Measurements from ENCODE around the gene ATP1B3.
"Not testable (repeated sequence)": the region's sequence is repeated elsewhere in the genome, so short reads cannot be mapped to it uniquely, and the experiment has no call there.

The ATP1B3 gene

GRCh38 chr3:141860766-141861513 is 15.5 kb upstream of the ATP1B3 start:
- no peak for DNase-seq

- DNase-seq: no peak
Observed at GRCh38 chr3:141862279-141862816, 14.1 kb upstream of the ATP1B3 start.

- DNase-seq: no peak
Observed at GRCh38 chr3:141863491-141863890, 13.0 kb upstream of the ATP1B3 start.

GRCh38 chr3:141864281-141864970 is 12.0 kb upstream of the ATP1B3 start:
- no peak for DNase-seq

- no peak for DNase-seq
Observed at GRCh38 chr3:141865101-141865500, 11.3 kb upstream of the ATP1B3 start.

- DNase-seq: no peak
Observed at GRCh38 chr3:141870091-141870687, 6.3 kb upstream of the ATP1B3 start.

- peak; percentile 75 to 82 for DNase-seq
Observed at GRCh38 chr3:141875374-141875892, 1.0 kb upstream of the ATP1B3 start.

- peak; percentile 18 to 38 for DNase-seq
Observed at GRCh38 chr3:141875893-141876380, 506 bp upstream of the ATP1B3 start.

- DNase-seq: peak in 1 of 2 experiments; percentile 18
Observed at GRCh38 chr3:141876891-141877621, 613 bp downstream of the ATP1B3 start.

GRCh38 chr3:141877911-141878310 is 1.5 kb downstream of the ATP1B3 start:
- no peak for DNase-seq

- no peak for DNase-seq
Observed at GRCh38 chr3:141878326-141878725, 1.9 kb downstream of the ATP1B3 start.

GRCh38 chr3:141878817-141879216 is 2.4 kb downstream of the ATP1B3 start:
- DNase-seq: no peak

GRCh38 chr3:141881702-141882101 is 5.3 kb downstream of the ATP1B3 start:
- DNase-seq: no peak

- DNase-seq: no peak
Observed at GRCh38 chr3:141887051-141887450, 10.6 kb downstream of the ATP1B3 start.

GRCh38 chr3:141888548-141888947 is 12.1 kb downstream of the ATP1B3 start:
- not testable (repeated sequence) for DNase-seq

GRCh38 chr3:141894524-141895176 is 18.2 kb downstream of the ATP1B3 start:
- no peak for DNase-seq

GRCh38 chr3:141895731-141896130 is 19.3 kb downstream of the ATP1B3 start:
- DNase-seq: no peak

GRCh38 chr3:141898908-141899307 is 22.5 kb downstream of the ATP1B3 start:
- DNase-seq: no peak

GRCh38 chr3:141900343-141900742 is 23.9 kb downstream of the ATP1B3 start:
- DNase-seq: no peak

- no peak for DNase-seq
Observed at GRCh38 chr3:141901914-141902313, 25.5 kb downstream of the ATP1B3 start.

GRCh38 chr3:141904203-141904602 is 27.8 kb downstream of the ATP1B3 start:
- no peak for DNase-seq

- DNase-seq: no peak
Observed at GRCh38 chr3:141905129-141905528, 28.7 kb downstream of the ATP1B3 start.
